BLaER1 (cell line): ENCODE measurements around the gene MAL.
A peak's percentile ranks its signal among the peaks of the same experiment; 100 is the strongest.

Experiments
- H3K27ac ChIP-seq: shearing (Covaris generic); formaldehyde crosslinking; 2 replicates; pipeline ENCODE4 v1.8.1; 2022
- H3K27me3 ChIP-seq: shearing (Covaris generic); formaldehyde crosslinking; 2 replicates; pipeline ENCODE4 v1.8.1; 2022
- H3K36me3 ChIP-seq: shearing (Covaris generic); formaldehyde crosslinking; 2 replicates; pipeline ENCODE4 v1.8.1; 2022
- H3K4me1 ChIP-seq: shearing (Covaris generic); formaldehyde crosslinking; 2 replicates; pipeline ENCODE4 v1.8.1; 2022
- H3K4me2 ChIP-seq: shearing (Covaris generic); formaldehyde crosslinking; 2 replicates; pipeline ENCODE4 v1.8.1; 2022
- H3K4me3 ChIP-seq: shearing (Covaris generic); formaldehyde crosslinking; 2 replicates; pipeline ENCODE4 v1.8.1; 2022
- H3K9ac ChIP-seq: shearing (Covaris generic); formaldehyde crosslinking; 2 replicates; pipeline ENCODE4 v1.8.1; 2022
- H3K9me3 ChIP-seq: shearing (Covaris generic); formaldehyde crosslinking; 2 replicates; pipeline ENCODE4 v1.8.1; 2022
- H4K20me1 ChIP-seq: shearing (Covaris generic); formaldehyde crosslinking; 2 replicates; pipeline ENCODE4 v1.8.1; 2022
- Cebpa-rat ChIP-seq: shearing (Covaris generic); IDR thresholded peaks from 2 replicates; pipeline ENCODE4 v1.8.1; 2022

The MAL gene

DNA sequence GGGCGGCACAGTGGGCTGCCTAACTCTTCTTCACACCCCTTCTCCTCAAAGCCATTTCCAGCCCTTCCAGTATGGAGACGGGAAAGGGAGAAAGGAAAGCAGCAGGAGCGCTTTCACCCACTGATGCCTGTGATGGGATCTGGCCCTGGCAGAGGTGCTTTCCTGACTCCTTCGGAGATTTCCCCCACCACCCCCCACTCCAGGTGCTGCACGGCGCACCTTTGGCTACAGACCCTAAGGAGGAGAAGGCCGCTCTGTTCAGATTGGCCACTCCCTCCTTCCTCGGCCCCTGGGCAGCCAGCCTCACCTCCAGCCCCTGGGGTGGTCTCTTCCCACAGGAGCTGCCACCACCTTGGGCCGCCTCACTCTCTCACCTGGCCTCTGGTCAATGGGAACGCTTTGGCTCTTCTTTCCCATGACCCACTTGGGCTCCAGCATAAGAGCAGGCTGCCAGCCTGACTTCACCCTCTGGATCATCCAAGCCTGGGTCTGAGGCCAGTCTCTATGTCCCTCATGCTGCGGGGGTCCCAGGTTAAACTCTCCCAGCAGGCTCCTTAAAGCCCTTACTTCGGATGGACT, 18.4 kb upstream of the MAL start:
- Histone ChIP-seq H4K20me1 (no peaks in the 10 kb centered on the region), H3K27me3 (no peaks in the 10 kb centered on the region), H3K9me3 (no peaks in the 10 kb centered on the region), H3K4me3 (no peak overlapping the region), H3K27ac (no peak overlapping the region), H3K4me1 (no peaks in the 10 kb centered on the region), H3K4me2 (no peak overlapping the region), H3K9ac (no peak overlapping the region), H3K36me3 (no peaks in the 10 kb centered on the region)
- no peak for TF ChIP-seq Cebpa-rat

- no peak overlapping the region for H3K4me2 ChIP-seq
- peaks cover 6% of the 10 kb centered on the region for H3K4me1 ChIP-seq
- H3K27ac ChIP-seq: no peak overlapping the region
- no peak for TF ChIP-seq Cebpa-rat
- H3K9ac ChIP-seq: no peak overlapping the region
- H3K36me3 ChIP-seq: no peaks in the 10 kb centered on the region
- H4K20me1 ChIP-seq: no peaks in the 10 kb centered on the region
- H3K27me3 ChIP-seq: no peaks in the 10 kb centered on the region
- no peaks in the 10 kb centered on the region for H3K9me3 ChIP-seq
- no peak overlapping the region for H3K4me3 ChIP-seq
These were observed 17.7 kb upstream of the MAL start for GRCh38 chr2:95007822-95008221.

DNA sequence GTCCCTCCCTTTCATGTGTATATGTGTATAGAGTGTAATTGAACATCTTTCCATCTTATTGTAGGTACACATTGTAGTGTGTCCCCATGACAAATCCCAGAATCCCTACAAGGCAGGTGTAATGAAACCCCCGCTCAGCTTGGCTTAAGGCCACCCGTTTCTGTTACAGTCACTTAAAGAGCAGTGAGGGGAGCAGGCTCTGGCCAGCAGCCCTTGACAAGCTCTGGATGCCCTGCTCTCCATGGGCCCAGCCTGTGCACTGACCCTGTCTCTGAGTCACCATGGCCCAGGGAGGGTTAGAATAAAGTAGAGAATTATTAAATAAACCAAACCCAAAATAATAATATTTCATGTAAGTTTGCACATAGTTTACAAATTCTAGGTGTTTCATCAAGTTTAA, 17.2 kb upstream of the MAL start:
- no peaks in the 10 kb centered on the region for H3K27me3 ChIP-seq
- no peak overlapping the region for H3K4me3 ChIP-seq
- H3K36me3 ChIP-seq: no peaks in the 10 kb centered on the region
- no peak overlapping the region for H3K4me2 ChIP-seq
- no peak overlapping the region for H3K9ac ChIP-seq
- no peak for TF ChIP-seq Cebpa-rat
- H4K20me1 ChIP-seq: no peaks in the 10 kb centered on the region
- H3K4me1 ChIP-seq: peaks cover 11% of the 10 kb centered on the region
- H3K27ac ChIP-seq: no peak overlapping the region
- H3K9me3 ChIP-seq: no peaks in the 10 kb centered on the region

- H3K4me2 ChIP-seq: no peak overlapping the region
- no peaks in the 10 kb centered on the region for H3K9me3 ChIP-seq
- H3K4me3 ChIP-seq: no peak overlapping the region
- no peaks in the 10 kb centered on the region for H3K36me3 ChIP-seq
- TF ChIP-seq Cebpa-rat: no peak
- H3K27me3 ChIP-seq: no peaks in the 10 kb centered on the region
- no peak overlapping the region for H3K27ac ChIP-seq
- H3K4me1 ChIP-seq: peaks cover 13% of the 10 kb centered on the region
- H4K20me1 ChIP-seq: no peaks in the 10 kb centered on the region
- H3K9ac ChIP-seq: no peak overlapping the region
These were observed 16.5 kb upstream of the MAL start for GRCh38 chr2:95008996-95009395.

- Histone ChIP-seq H3K4me1 (peaks cover 13% of the 10 kb centered on the region), H3K9ac (no peak overlapping the region), H3K9me3 (no peaks in the 10 kb centered on the region), H3K4me2 (no peak overlapping the region), H3K36me3 (no peaks in the 10 kb centered on the region), H3K4me3 (no peak overlapping the region), H3K27me3 (no peaks in the 10 kb centered on the region), H3K27ac (no peak overlapping the region), H4K20me1 (no peaks in the 10 kb centered on the region)
- TF ChIP-seq Cebpa-rat: no peak
These were observed 16.1 kb upstream of the MAL start for GRCh38 chr2:95009412-95009811.

DNA sequence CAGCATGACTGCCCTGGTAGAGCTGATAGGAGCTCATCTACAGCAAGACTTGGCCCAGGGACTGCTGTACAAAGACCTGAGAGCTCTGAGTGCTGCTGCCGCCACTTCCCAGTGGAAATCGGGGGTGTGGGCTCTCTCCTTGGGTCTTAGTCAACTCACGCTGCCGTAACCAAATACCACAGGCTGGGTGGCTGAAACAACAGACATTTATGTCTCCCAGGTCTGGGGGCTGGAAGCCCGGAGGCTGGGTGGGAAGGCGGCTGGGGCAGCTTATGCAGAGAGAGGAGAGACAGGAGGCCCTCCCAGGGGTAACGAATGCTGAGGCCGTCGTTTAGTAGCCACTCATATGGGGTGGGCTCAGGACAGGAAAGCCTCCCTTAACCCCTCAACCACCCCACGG, 15.4 kb upstream of the MAL start:
- H3K36me3 ChIP-seq: no peaks in the 10 kb centered on the region
- H4K20me1 ChIP-seq: no peaks in the 10 kb centered on the region
- H3K27me3 ChIP-seq: no peaks in the 10 kb centered on the region
- no peak overlapping the region for H3K27ac ChIP-seq
- no peak for TF ChIP-seq Cebpa-rat
- no peak overlapping the region for H3K4me3 ChIP-seq
- no peaks in the 10 kb centered on the region for H3K9me3 ChIP-seq
- H3K4me1 ChIP-seq: peaks cover 13% of the 10 kb centered on the region
- H3K9ac ChIP-seq: no peak overlapping the region
- H3K4me2 ChIP-seq: no peak overlapping the region

DNA sequence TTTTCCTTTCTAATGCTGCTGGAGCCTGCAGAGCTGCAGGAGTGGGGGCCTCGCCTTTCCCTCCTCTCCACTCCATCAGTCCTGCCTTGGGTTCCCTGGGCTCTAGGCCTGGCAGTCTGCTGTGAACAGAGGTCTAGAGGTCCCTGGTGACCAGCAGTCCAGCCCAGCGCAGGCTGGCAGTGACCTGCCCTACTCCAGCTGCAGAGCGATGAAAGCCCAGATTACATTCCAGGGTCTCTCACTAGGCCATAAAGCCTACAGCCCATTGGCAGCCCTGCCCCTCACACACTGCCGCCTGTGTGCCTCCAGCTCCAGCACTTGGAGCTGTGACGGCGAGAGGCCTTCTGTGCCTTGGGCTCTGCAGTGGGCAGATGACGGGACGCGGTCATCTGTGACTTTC, 14.8 kb upstream of the MAL start:
- H3K36me3 ChIP-seq: no peaks in the 10 kb centered on the region
- no peak overlapping the region for H3K4me3 ChIP-seq
- peaks cover 13% of the 10 kb centered on the region for H3K4me1 ChIP-seq
- H3K9ac ChIP-seq: no peak overlapping the region
- no peak for TF ChIP-seq Cebpa-rat
- no peak overlapping the region for H3K4me2 ChIP-seq
- H3K27me3 ChIP-seq: no peaks in the 10 kb centered on the region
- H4K20me1 ChIP-seq: no peaks in the 10 kb centered on the region
- H3K27ac ChIP-seq: no peak overlapping the region
- no peaks in the 10 kb centered on the region for H3K9me3 ChIP-seq

DNA sequence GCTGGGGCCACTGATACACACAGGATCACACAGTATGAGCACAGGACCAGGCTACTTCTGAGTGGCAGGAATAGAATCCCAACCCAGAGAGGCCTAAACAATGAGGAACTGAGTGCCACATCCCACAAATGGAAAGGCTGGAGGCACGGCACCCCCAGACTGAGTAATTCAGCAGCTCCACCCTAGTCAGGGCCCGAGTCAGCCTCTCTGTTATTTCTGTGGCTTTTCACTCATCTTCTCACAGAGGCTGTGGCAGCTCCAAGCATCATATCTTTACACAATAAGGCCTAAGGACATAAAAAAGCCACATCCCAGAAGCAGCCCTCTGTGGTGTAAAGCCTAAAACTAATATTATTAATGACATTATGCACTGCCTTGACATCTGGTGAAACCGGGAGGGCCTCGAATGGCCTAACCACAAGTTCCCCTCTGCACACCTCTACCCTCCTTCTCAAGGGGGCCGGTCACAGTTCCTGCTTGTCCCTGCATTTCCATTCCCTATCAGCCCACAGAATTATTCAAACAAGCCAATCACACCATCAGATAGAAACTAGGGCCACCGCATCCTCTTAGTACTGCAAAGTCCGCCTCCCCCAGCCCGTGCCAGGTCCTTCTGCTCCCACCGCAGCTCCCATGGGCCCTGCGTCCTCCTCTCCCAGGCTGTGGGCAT, 12.5 kb upstream of the MAL start:
- Histone ChIP-seq H3K27ac (no peak overlapping the region), H3K4me1 (peaks cover 13% of the 10 kb centered on the region), H4K20me1 (0 out of 2 replicates have a peak, but pooled peaks cover 4% of the 10 kb centered on the region), H3K9ac (no peak overlapping the region), H3K27me3 (peaks cover 9% of the 10 kb centered on the region; the same call in 1 of the 2 replicates), H3K4me3 (no peak overlapping the region), H3K9me3 (no peaks in the 10 kb centered on the region), H3K36me3 (no peaks in the 10 kb centered on the region), H3K4me2 (peak overlapping the region; percentile 40)
- no peak for TF ChIP-seq Cebpa-rat

DNA sequence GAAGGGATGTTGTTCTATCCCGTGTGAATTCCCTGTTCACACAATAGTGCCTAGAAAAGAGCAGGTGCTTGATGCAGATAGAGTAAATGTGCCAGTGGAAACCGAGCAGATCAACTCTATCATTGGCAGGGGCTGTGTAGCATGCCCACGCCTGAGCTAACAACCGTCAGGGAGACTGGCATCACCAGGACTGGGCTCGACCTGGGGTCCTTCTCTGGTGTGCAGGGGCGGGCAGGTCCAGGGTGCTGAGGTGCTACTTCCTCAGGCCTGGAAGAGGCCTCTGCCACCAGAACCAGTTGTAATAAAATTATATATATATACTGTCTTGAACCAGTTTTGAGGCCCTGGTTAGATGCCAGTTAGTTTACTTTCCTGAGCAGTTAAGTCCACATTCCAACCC, 11.8 kb upstream of the MAL start:
- Histone ChIP-seq H3K27me3 (peaks cover 10% of the 10 kb centered on the region; the same call in 1 of the 2 replicates), H3K27ac (no peak overlapping the region), H3K4me2 (no peak overlapping the region; the same call in 1 of the 2 replicates), H3K4me3 (no peak overlapping the region), H3K9me3 (no peaks in the 10 kb centered on the region), H3K36me3 (no peaks in the 10 kb centered on the region), H3K9ac (no peak overlapping the region), H4K20me1 (0 out of 2 replicates have a peak, but pooled peaks cover 5% of the 10 kb centered on the region), H3K4me1 (peaks cover 15% of the 10 kb centered on the region)
- TF ChIP-seq Cebpa-rat: no peak

GRCh38 chr2:95014126-95014708, 11.3 kb upstream of the MAL start:
- Histone ChIP-seq H3K9ac (no peak overlapping the region), H3K27me3 (peaks cover 10% of the 10 kb centered on the region; the same call in 1 of the 2 replicates), H3K4me1 (peaks cover 20% of the 10 kb centered on the region), H3K9me3 (no peaks in the 10 kb centered on the region), H3K4me3 (no peak overlapping the region), H3K27ac (no peak overlapping the region), H3K4me2 (no peak overlapping the region), H3K36me3 (no peaks in the 10 kb centered on the region), H4K20me1 (0 out of 2 replicates have a peak, but pooled peaks cover 5% of the 10 kb centered on the region)
- TF ChIP-seq Cebpa-rat: no peak
